Karpas-422 (cell line): ENCODE results near the gene FBXL5. TPM values are rescaled to one million over a fixed set of nuclear protein-coding genes. Genes with fewer than 3 reads are reported as not detected.

Experiments
- DNase-seq: peaks from one replicate; pipeline ENCODE4 v3.0.0-alpha.2; 2015
- H2AFZ ChIP-seq: fragments of 200-600 bp; sonication (generic); 2 replicates; pipeline ENCODE4 v1.6.1; 2014; ENCODE audit warnings: antibody characterized with exemption, low read length, mixed read lengths
- H3K27ac ChIP-seq: fragments of 200-600 bp; sonication (generic); 2 replicates; pipeline ENCODE4 v1.5.1; 2014; ENCODE audit warnings: mild to moderate bottlenecking, low read length, moderate library complexity
- H3K27me3 ChIP-seq: fragments of 200-600 bp; sonication (generic); 2 replicates; pipeline ENCODE4 v1.6.1; 2014; ENCODE audit warnings: low read length, mixed read lengths
- H3K36me3 ChIP-seq: fragments of 200-600 bp; sonication (generic); 2 replicates; pipeline ENCODE4 v1.6.1; 2014; ENCODE audit warnings: low read length, mixed read lengths; ENCODE audit not compliant: insufficient read depth
- H3K4me1 ChIP-seq: fragments of 200-600 bp; sonication (generic); 2 replicates; pipeline ENCODE4 v1.6.1; 2014; ENCODE audit warnings: mild to moderate bottlenecking, low read length, mixed read lengths
- H3K4me2 ChIP-seq: fragments of 200-600 bp; sonication (generic); 2 replicates; pipeline ENCODE4 v1.6.1; 2014; ENCODE audit warnings: low read length, low read depth, mild to moderate bottlenecking; ENCODE audit not compliant: poor library complexity, severe bottlenecking
- H3K4me3 ChIP-seq: fragments of 200-600 bp; sonication (generic); 2 replicates; pipeline ENCODE4 v1.5.1; 2014; ENCODE audit warnings: mild to moderate bottlenecking, antibody characterized with exemption, low read length, mixed read lengths
- H3K79me2 ChIP-seq: fragments of 200-600 bp; sonication (generic); 2 replicates; pipeline ENCODE4 v1.6.1; 2014; ENCODE audit warnings: mild to moderate bottlenecking, low read length, mixed read lengths
- H3K9ac ChIP-seq: fragments of 200-600 bp; sonication (generic); 2 replicates; pipeline ENCODE4 v1.6.0; 2014; ENCODE audit warnings: low read length
- H3K9me2 ChIP-seq: fragments of 200-600 bp; sonication (generic), shearing (Covaris generic); replicated peaks from 2 replicates; pipeline ENCODE4 v1.6.0; 2014; ENCODE audit warnings: mild to moderate bottlenecking, low read length, moderate library complexity; ENCODE audit not compliant: insufficient read depth
- H3K9me3 ChIP-seq: fragments of 300-700, 200-600 bp; sonication (generic); 2 replicates; pipeline ENCODE4 v1.6.1; 2014; ENCODE audit warnings: low read length, mixed read lengths
- H4K20me1 ChIP-seq: fragments of 200-600 bp; sonication (generic); 2 replicates; pipeline ENCODE4 v1.6.1; 2014; ENCODE audit warnings: mild to moderate bottlenecking, antibody characterized with exemption, low read length, low read depth; ENCODE audit not compliant: insufficient read depth
- total RNA-seq: library from RNA; depleted of rRNA; stranded (reverse); fragments of >200 nt; shearing (Covaris generic); gene quantifications from 2 replicates; pipeline ENCODE4 v1.2.3, GENCODE V29; 2014; ENCODE audit warnings: low replicate concordance

Gene FBXL5
- total RNA-seq, 1 experiment from 2014 or later = 78.2 TPM

- H3K4me3 ChIP-seq = no peak overlapping the region
- H3K36me3 ChIP-seq = no peaks in the 10 kb centered on the region
- no peak overlapping the region for H3K4me2 ChIP-seq
- H3K9me2 ChIP-seq = no peaks in the 10 kb centered on the region
- H3K79me2 ChIP-seq = no peaks in the 10 kb centered on the region
- no peaks in the 10 kb centered on the region for H4K20me1 ChIP-seq
- H3K27ac ChIP-seq = no peak overlapping the region
- DNase-seq = no peak
- no peak overlapping the region for H3K9ac ChIP-seq
- 0 out of 2 replicates have a peak, but pooled peaks cover 5% of the 10 kb centered on the region for H3K27me3 ChIP-seq
- H3K4me1 ChIP-seq = no peaks in the 10 kb centered on the region
- H3K9me3 ChIP-seq = peaks cover 5% of the 10 kb centered on the region; the same call in 1 of the 2 replicates
- H2AFZ ChIP-seq = no peak overlapping the region
Measured at GRCh38 chr4:15694431-15694830, 39.3 kb upstream of the FBXL5 start.

- Histone ChIP-seq H3K27ac (no peak overlapping the region), H3K79me2 (no peaks in the 10 kb centered on the region)
Measured at GRCh38 chr4:15692602-15693001, 37.4 kb upstream of the FBXL5 start.

GRCh38 chr4:15691346-15692135 is 36.4 kb upstream of the FBXL5 start:
- no peaks in the 10 kb centered on the region for H3K27me3 ChIP-seq
- no peaks in the 10 kb centered on the region for H3K79me2 ChIP-seq
- no peaks in the 10 kb centered on the region for H3K9me2 ChIP-seq
- no peak overlapping the region for H3K4me2 ChIP-seq
- no peaks in the 10 kb centered on the region for H3K9me3 ChIP-seq
- H4K20me1 ChIP-seq = no peaks in the 10 kb centered on the region
- no peak overlapping the region for H3K4me3 ChIP-seq
- H3K36me3 ChIP-seq = peaks cover 15% of the 10 kb centered on the region; the same call in 1 of the 2 replicates
- no peak for DNase-seq
- no peaks in the 10 kb centered on the region for H3K4me1 ChIP-seq
- H3K27ac ChIP-seq = no peak overlapping the region
- no peak overlapping the region for H2AFZ ChIP-seq
- no peak overlapping the region for H3K9ac ChIP-seq

More at GRCh38 chr4:15692602-15693001, 37.4 kb upstream of the FBXL5 start:
- H2AFZ ChIP-seq = no peak overlapping the region
- no peaks in the 10 kb centered on the region for H3K27me3 ChIP-seq
- peaks cover 6% of the 10 kb centered on the region; the same call in 1 of the 2 replicates for H3K36me3 ChIP-seq
- DNase-seq = no peak
- H3K4me2 ChIP-seq = no peak overlapping the region
- no peaks in the 10 kb centered on the region for H4K20me1 ChIP-seq
- H3K9me2 ChIP-seq = no peaks in the 10 kb centered on the region
- H3K4me1 ChIP-seq = no peaks in the 10 kb centered on the region
- H3K4me3 ChIP-seq = no peak overlapping the region
- no peak overlapping the region for H3K9ac ChIP-seq
- H3K9me3 ChIP-seq = no peaks in the 10 kb centered on the region

- Histone ChIP-seq H3K79me2 (no peaks in the 10 kb centered on the region), H2AFZ (no peak overlapping the region), H4K20me1 (no peaks in the 10 kb centered on the region), H3K9me3 (no peaks in the 10 kb centered on the region), H3K27me3 (no peaks in the 10 kb centered on the region), H3K27ac (no peak overlapping the region), H3K9ac (no peak overlapping the region), H3K4me1 (no peaks in the 10 kb centered on the region), H3K9me2 (no peaks in the 10 kb centered on the region), H3K4me3 (no peak overlapping the region), H3K36me3 (peaks cover 25% of the 10 kb centered on the region; the same call in 1 of the 2 replicates), H3K4me2 (no peak overlapping the region)
- DNase-seq = no peak
Measured at GRCh38 chr4:15690020-15690809, 35.1 kb upstream of the FBXL5 start.

- Histone ChIP-seq H3K4me1 (no peaks in the 10 kb centered on the region), H3K9ac (no peak overlapping the region), H3K79me2 (0 out of 2 replicates have a peak, but pooled peaks cover 3% of the 10 kb centered on the region), H2AFZ (no peak overlapping the region), H3K9me3 (no peaks in the 10 kb centered on the region), H3K27me3 (no peaks in the 10 kb centered on the region), H3K36me3 (peaks cover 25% of the 10 kb centered on the region; the same call in 1 of the 2 replicates), H3K27ac (no peak overlapping the region), H3K9me2 (no peaks in the 10 kb centered on the region), H4K20me1 (no peaks in the 10 kb centered on the region), H3K4me2 (no peak overlapping the region), H3K4me3 (no peak overlapping the region)
- no peak for DNase-seq
Measured at GRCh38 chr4:15689540-15689939, 34.4 kb upstream of the FBXL5 start.

GRCh38 chr4:15688051-15688450 is 32.9 kb upstream of the FBXL5 start:
- Histone ChIP-seq H3K9me3 (no peaks in the 10 kb centered on the region), H3K9ac (no peak overlapping the region), H3K27me3 (no peaks in the 10 kb centered on the region), H4K20me1 (no peaks in the 10 kb centered on the region), H2AFZ (no peak overlapping the region), H3K79me2 (peaks cover 15% of the 10 kb centered on the region), H3K36me3 (peaks cover 29% of the 10 kb centered on the region; the same call in 1 of the 2 replicates), H3K4me2 (no peak overlapping the region), H3K27ac (no peak overlapping the region), H3K4me3 (no peak overlapping the region), H3K4me1 (peaks cover 6% of the 10 kb centered on the region), H3K9me2 (no peaks in the 10 kb centered on the region)
- DNase-seq = no peak

- Histone ChIP-seq H3K4me2 (no peak overlapping the region), H2AFZ (no peak overlapping the region), H4K20me1 (no peaks in the 10 kb centered on the region), H3K4me1 (peaks cover 25% of the 10 kb centered on the region), H3K79me2 (peaks cover 45% of the 10 kb centered on the region), H3K36me3 (peaks cover 29% of the 10 kb centered on the region; the same call in 1 of the 2 replicates), H3K9me2 (no peaks in the 10 kb centered on the region), H3K9ac (no peak overlapping the region), H3K27me3 (no peaks in the 10 kb centered on the region), H3K27ac (no peak overlapping the region), H3K4me3 (no peak overlapping the region), H3K9me3 (no peaks in the 10 kb centered on the region)
- no peak for DNase-seq
Measured at GRCh38 chr4:15684498-15684897, 29.3 kb upstream of the FBXL5 start.

- H3K4me2 ChIP-seq = peak overlapping the region; percentile 71
- no peak overlapping the region for H3K9ac ChIP-seq
- no peaks in the 10 kb centered on the region for H3K9me3 ChIP-seq
- no peak overlapping the region for H3K27ac ChIP-seq
- no peaks in the 10 kb centered on the region for H3K27me3 ChIP-seq
- peaks cover 28% of the 10 kb centered on the region; the same call in 1 of the 2 replicates for H3K36me3 ChIP-seq
- H4K20me1 ChIP-seq = no peaks in the 10 kb centered on the region
- peak overlapping the region; percentile 94; the same call in 1 of the 2 replicates for H3K4me3 ChIP-seq
- H3K79me2 ChIP-seq = peaks cover 59% of the 10 kb centered on the region
- H3K9me2 ChIP-seq = no peaks in the 10 kb centered on the region
- no peak overlapping the region for H2AFZ ChIP-seq
- peaks cover 39% of the 10 kb centered on the region for H3K4me1 ChIP-seq
- no peak for DNase-seq
Measured at GRCh38 chr4:15683143-15683495, 28.0 kb upstream of the FBXL5 start.
